ENCODE data around the gene RHCE.
"Not testable (repeated sequence)": the region's sequence is repeated elsewhere in the genome, so short reads cannot be mapped to it uniquely, and the experiment has no call there.

DNA sequence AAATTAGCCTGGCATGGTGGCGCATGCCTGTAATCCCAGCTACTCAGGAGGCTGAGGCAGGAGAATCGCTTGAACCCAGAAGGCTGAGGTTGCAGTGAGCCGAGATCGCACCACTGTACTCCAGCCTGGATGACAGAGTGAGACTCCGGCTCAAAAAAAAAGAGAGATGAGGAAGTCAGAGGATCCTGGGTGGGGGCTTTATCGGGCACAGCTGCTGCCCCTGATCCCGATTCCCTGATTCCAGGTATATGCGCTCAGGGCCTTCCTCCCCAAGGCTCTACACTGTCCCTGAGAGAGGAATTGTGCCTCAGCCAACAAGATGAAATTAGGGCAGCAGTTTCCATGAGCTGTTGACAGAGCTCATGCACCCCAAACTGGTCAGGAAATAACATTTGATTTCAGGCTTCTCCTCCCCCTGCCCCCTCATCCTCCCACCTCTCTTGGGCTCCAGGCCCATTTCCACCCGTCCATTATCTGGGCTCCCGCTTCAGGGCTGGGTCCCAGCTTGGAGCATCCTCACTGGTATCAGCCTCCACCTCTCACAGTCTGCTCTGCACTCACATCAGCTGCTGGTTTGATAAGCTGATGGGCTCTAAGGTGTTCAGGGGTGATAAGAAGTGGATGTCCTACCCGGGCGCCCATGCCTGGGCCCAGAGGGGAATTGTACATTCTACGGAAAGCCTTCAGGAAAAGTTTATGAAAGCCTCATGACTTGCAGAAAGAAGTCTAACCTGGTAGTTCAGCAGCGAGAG, 7.6 kb downstream of the RHCE start:
- TF ChIP-seq, protein P1, sequence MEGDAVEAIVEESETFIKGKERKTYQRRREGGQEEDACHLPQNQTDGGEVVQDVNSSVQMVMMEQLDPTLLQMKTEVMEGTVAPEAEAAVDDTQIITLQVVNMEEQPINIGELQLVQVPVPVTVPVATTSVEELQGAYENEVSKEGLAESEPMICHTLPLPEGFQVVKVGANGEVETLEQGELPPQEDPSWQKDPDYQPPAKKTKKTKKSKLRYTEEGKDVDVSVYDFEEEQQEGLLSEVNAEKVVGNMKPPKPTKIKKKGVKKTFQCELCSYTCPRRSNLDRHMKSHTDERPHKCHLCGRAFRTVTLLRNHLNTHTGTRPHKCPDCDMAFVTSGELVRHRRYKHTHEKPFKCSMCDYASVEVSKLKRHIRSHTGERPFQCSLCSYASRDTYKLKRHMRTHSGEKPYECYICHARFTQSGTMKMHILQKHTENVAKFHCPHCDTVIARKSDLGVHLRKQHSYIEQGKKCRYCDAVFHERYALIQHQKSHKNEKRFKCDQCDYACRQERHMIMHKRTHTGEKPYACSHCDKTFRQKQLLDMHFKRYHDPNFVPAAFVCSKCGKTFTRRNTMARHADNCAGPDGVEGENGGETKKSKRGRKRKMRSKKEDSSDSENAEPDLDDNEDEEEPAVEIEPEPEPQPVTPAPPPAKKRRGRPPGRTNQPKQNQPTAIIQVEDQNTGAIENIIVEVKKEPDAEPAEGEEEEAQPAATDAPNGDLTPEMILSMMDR (conservative IDR thresholded peaks at IDR 0.05; ENCODE audit: low read length) = not testable (repeated sequence)
- TF ChIP-seq EZH2phosphoT487 (IDR thresholded peaks at IDR 0.05; ENCODE audit: borderline replicate concordance, low read depth, low read length) = not testable (repeated sequence)
